Neural progenitor cell (in vitro differentiated cells): ENCODE data around the gene KCNH6. TPM values are rescaled to one million over a fixed set of nuclear protein-coding genes. Genes with fewer than 3 reads are reported as not detected.

Experiments used
- DNase-seq: peaks from one replicate; pipeline ENCODE4 v3.0.0-alpha.2; 2016; ENCODE audit warnings: low spot score
- H2AFZ ChIP-seq: fragments of 200-600 bp; sonication (generic); replicated peaks from 2 replicates; pipeline ENCODE4 v1.6.1; 2016; ENCODE audit warnings: antibody characterized with exemption
- H3F3A ChIP-seq: fragments of 200-600 bp; sonication (generic); 2 replicates; pipeline ENCODE4 v1.6.1; 2016; ENCODE audit warnings: antibody characterized with exemption, low read depth
- H3K27ac ChIP-seq: fragments of 200-600 bp; sonication (generic); 2 replicates; pipeline ENCODE4 v1.5.1; 2016; ENCODE audit warnings: mild to moderate bottlenecking
- H3K27me3 ChIP-seq: fragments of 200-600 bp; sonication (generic); 2 replicates; pipeline ENCODE4 v1.6.1; 2016; ENCODE audit warnings: mild to moderate bottlenecking, moderate library complexity
- H3K36me3 ChIP-seq: fragments of 200-600 bp; sonication (generic); 2 replicates; pipeline ENCODE4 v1.5.1; 2016
- H3K4me1 ChIP-seq: fragments of 200-600 bp; sonication (generic); 2 replicates; pipeline ENCODE4 v1.6.1; 2016; ENCODE audit warnings: mixed run types
- H3K4me2 ChIP-seq: fragments of 200-600 bp; sonication (generic); 2 replicates; pipeline ENCODE4 v1.6.1; 2016
- H3K4me3 ChIP-seq: fragments of 200-600 bp; sonication (generic); 2 replicates; pipeline ENCODE4 v1.5.1; 2016
- H3K79me2 ChIP-seq: fragments of 200-600 bp; sonication (generic); 2 replicates; pipeline ENCODE4 v1.6.1; 2016; ENCODE audit warnings: low read depth
- H3K9ac ChIP-seq: fragments of 200-600 bp; sonication (generic); 2 replicates; pipeline ENCODE4 v1.6.1; 2016
- H3K9me3 ChIP-seq: fragments of 200-600 bp; sonication (generic); 2 replicates; pipeline ENCODE4 v1.5.1; 2016; ENCODE audit warnings: low read depth
- H4K20me1 ChIP-seq: fragments of 200-600 bp; sonication (generic); 2 replicates; pipeline ENCODE4 v1.6.1; 2016; ENCODE audit warnings: low read depth
- H3K27ac Mint-ChIP-seq: 3 replicates; pipeline ENCODE4 v1.8.0; 2021; ENCODE audit warnings: mixed read lengths
- H3K27me3 Mint-ChIP-seq: 2 replicates; pipeline ENCODE4 v1.8.0; 2022; ENCODE audit warnings: low read depth, mild to moderate bottlenecking, inconsistent platforms, moderate library complexity, mixed read lengths; ENCODE audit not compliant: insufficient read depth
- H3K36me3 Mint-ChIP-seq: 3 replicates; pipeline ENCODE4 v1.8.0; 2021; ENCODE audit warnings: mixed read lengths
- H3K4me1 Mint-ChIP-seq: 3 replicates; pipeline ENCODE4 v1.8.0; 2021; ENCODE audit warnings: mixed read lengths
- H3K4me3 Mint-ChIP-seq: 3 replicates; pipeline ENCODE4 v1.8.0; 2021; ENCODE audit warnings: mild to moderate bottlenecking, moderate library complexity, mixed read lengths
- H3K9me3 Mint-ChIP-seq: 3 replicates; pipeline ENCODE4 v1.8.0; 2020; ENCODE audit warnings: mixed read lengths
- CTCF ChIP-seq: fragments of 200-600 bp; sonication (generic); IDR thresholded peaks from 2 replicates; pipeline ENCODE4 v1.5.1; 2017; ENCODE audit warnings: antibody characterized with exemption, mild to moderate bottlenecking
- EZH2 ChIP-seq: fragments of 200-600 bp; sonication (generic); IDR thresholded peaks from 2 replicates; pipeline ENCODE4 v1.6.1; 2017; ENCODE audit warnings: antibody characterized with exemption, mild to moderate bottlenecking, moderate library complexity
- EZH2phosphoT487 ChIP-seq: fragments of 200-600 bp; sonication (generic); IDR thresholded peaks from 2 replicates; pipeline ENCODE4 v1.6.1; 2017; ENCODE audit warnings: antibody characterized with exemption
- total RNA-seq: library from RNA; depleted of rRNA; stranded (reverse); fragments of >200 nt; gene quantifications from 2 replicates; pipeline ENCODE4 v1.2.3, GENCODE V29; 2015; ENCODE audit warnings: low replicate concordance

KCNH6 gene
- total RNA-seq, 1 donor from 2014 or later: not detected

- TF ChIP-seq EZH2phosphoT487 (no peak), CTCF (no peak), EZH2 (no peak)
- no peaks in the 10 kb centered on the region for H3K9me3 Mint-ChIP-seq
- no peaks in the 10 kb centered on the region for H4K20me1 ChIP-seq
- H3K79me2 ChIP-seq: no peaks in the 10 kb centered on the region
- H3K4me1 ChIP-seq: no peaks in the 10 kb centered on the region
- peaks cover 13% of the 10 kb centered on the region for H3K27me3 Mint-ChIP-seq
- no peak overlapping the region for H3K27ac ChIP-seq
- H3K4me1 Mint-ChIP-seq: peaks cover under 1% of the 10 kb centered on the region
- DNase-seq: no peak
- H3K36me3 Mint-ChIP-seq: no peaks in the 10 kb centered on the region
- H3K36me3 ChIP-seq: no peaks in the 10 kb centered on the region
- H3K4me3 ChIP-seq: no peak overlapping the region
- H3F3A ChIP-seq: no peaks in the 10 kb centered on the region
- H3K9ac ChIP-seq: no peak overlapping the region
- H3K27ac Mint-ChIP-seq: peak overlapping the region; percentile 33
- H3K9me3 ChIP-seq: no peaks in the 10 kb centered on the region
- no peak overlapping the region for H3K4me2 ChIP-seq
- H3K27me3 ChIP-seq: peaks cover 6% of the 10 kb centered on the region
- H3K4me3 Mint-ChIP-seq: no peak overlapping the region
- H2AFZ ChIP-seq: no peak overlapping the region
Observed at GRCh38 chr17:63483655-63484575, 39.2 kb upstream of the KCNH6 start.

- Histone ChIP-seq H3K27me3 (no peaks in the 10 kb centered on the region), H3K4me2 (no peak overlapping the region), H4K20me1 (no peaks in the 10 kb centered on the region), H3K79me2 (no peaks in the 10 kb centered on the region), H3K4me3 (no peak overlapping the region), H3K9ac (no peak overlapping the region), H3F3A (no peaks in the 10 kb centered on the region), H3K27ac (no peak overlapping the region), H3K9me3 (no peaks in the 10 kb centered on the region), H3K36me3 (no peaks in the 10 kb centered on the region), H2AFZ (no peak overlapping the region), H3K4me1 (no peaks in the 10 kb centered on the region)
- TF ChIP-seq EZH2 (no peak), EZH2phosphoT487 (no peak), CTCF (no peak)
- no peak for DNase-seq
- H3K4me3 Mint-ChIP-seq: no peak overlapping the region
- no peak overlapping the region for H3K27ac Mint-ChIP-seq
- H3K27me3 Mint-ChIP-seq: peaks cover 8% of the 10 kb centered on the region
- no peaks in the 10 kb centered on the region for H3K9me3 Mint-ChIP-seq
- H3K36me3 Mint-ChIP-seq: no peaks in the 10 kb centered on the region
- H3K4me1 Mint-ChIP-seq: no peaks in the 10 kb centered on the region
Observed at GRCh38 chr17:63486317-63487013, 36.7 kb upstream of the KCNH6 start.

GRCh38 chr17:63487014-63487339 is 36.2 kb upstream of the KCNH6 start:
- Mint-ChIP-seq H3K27me3 (peaks cover 8% of the 10 kb centered on the region), H3K4me3 (no peak overlapping the region), H3K36me3 (no peaks in the 10 kb centered on the region), H3K9me3 (no peaks in the 10 kb centered on the region), H3K27ac (no peak overlapping the region), H3K4me1 (no peaks in the 10 kb centered on the region)
- no peak overlapping the region for H3K27ac ChIP-seq
- H3K4me1 ChIP-seq: no peaks in the 10 kb centered on the region
- H3K9ac ChIP-seq: no peak overlapping the region
- no peak overlapping the region for H3K4me2 ChIP-seq
- H3K9me3 ChIP-seq: no peaks in the 10 kb centered on the region
- H2AFZ ChIP-seq: no peak overlapping the region
- TF ChIP-seq CTCF (no peak), EZH2phosphoT487 (no peak), EZH2 (no peak)
- no peak for DNase-seq
- no peaks in the 10 kb centered on the region for H3F3A ChIP-seq
- no peaks in the 10 kb centered on the region for H3K36me3 ChIP-seq
- H3K4me3 ChIP-seq: no peak overlapping the region
- H3K27me3 ChIP-seq: no peaks in the 10 kb centered on the region
- no peaks in the 10 kb centered on the region for H3K79me2 ChIP-seq
- no peaks in the 10 kb centered on the region for H4K20me1 ChIP-seq
